ENCODE data around the gene CMSS1. TPM values are rescaled to one million over a fixed set of nuclear protein-coding genes. Genes with fewer than 3 reads are reported as not detected.

The CMSS1 gene
- total and polyA plus RNA-seq, 2 of the 13 experiments (the other 11 are each of a cell fraction or from before 2014, with no cell fraction given): 6.4 to 48.7 TPM

GRCh38 chr3:99768126-99768525 lies 49.5 kb upstream of the CMSS1 start:
- CTCF ChIA-PET (ENCODE audit: low intra/inter-chr PET ratio, low total read pairs): no interaction called here
- in situ Hi-C loops (cut with HindIII; ENCODE audit: extremely low pct_ligation_motif_present, low pct_unique_long_range_greater_than_20kb) (no loop called here), intact Hi-C loops (cut with micrococcal nuclease; ENCODE audit: unreplicated experiment) (no loop called here)
- no peaks in the 10 kb centered on the region for H3K9me3 ChIP-seq (ENCODE audit: low read length)
- H3K4me1 ChIP-seq (ENCODE audit: insufficient read depth, low read length): no peaks in the 10 kb centered on the region
- POLR2A ChIA-PET: no interaction called here
- H4K20me1 ChIP-seq (ENCODE audit: insufficient read depth, low read length): no peaks in the 10 kb centered on the region
- no peaks in the 10 kb centered on the region; a peak in 1 of 5 replicates for H3K27me3 ChIP-seq (ENCODE audit: control insufficient read depth in 1 of 2, insufficient read depth in 2 of 2, low read length in 2 of 2)
- FAIRE-seq (no peak), DNase-seq (ENCODE audit: low spot score) (no peak), ATAC-seq (no peak)
- H3K27ac ChIP-seq (ENCODE audit: extremely low read length, insufficient read depth, low read length): no peak overlapping the region
- BruUV-seq (replicated peaks): no TSS peak
- 0% methylated on average over 1 of the region's 1 CpG for WGBS (ENCODE audit: low lambda C conversion rate)
- no peaks in the 10 kb centered on the region for H3K79me2 ChIP-seq (ENCODE audit: insufficient read depth, low read length)
- no peak overlapping the region for H2AFZ ChIP-seq (ENCODE audit: low read length)
- H3K4me2 ChIP-seq (ENCODE audit: low read depth, low read length): no peak overlapping the region
- no peak overlapping the region for H3K9ac ChIP-seq (ENCODE audit: insufficient read depth, low read depth, low read length)
- H3K36me3 ChIP-seq (replicated peaks in 1 of 2; ENCODE audit: control insufficient read depth in 1 of 2, insufficient read depth in 2 of 2, low read length in 2 of 2): no peaks in the 10 kb centered on the region
- no peak overlapping the region for H3K4me3 ChIP-seq (replicated peaks in 1 of 3; ENCODE audit: insufficient read depth in 1 of 3, low read depth in 2 of 3, low read length in 3 of 3)
- TF ChIP-seq ZBED4 (CRISPR knock-in tag; IDR thresholded peaks at IDR 0.05; ENCODE audit: borderline replicate concordance) (no peak), ZNF280D (CRISPR knock-in tag; IDR thresholded peaks at IDR 0.05) (no peak), REST (IDR thresholded peaks at IDR 0.05; ENCODE audit: borderline replicate concordance in 1 of 2, low read depth in 1 of 2, low read length in 2 of 2) (no peak), YEATS4 (CRISPR knock-in tag; IDR thresholded peaks at IDR 0.05; ENCODE audit: borderline replicate concordance) (no peak), FIP1L1 (IDR thresholded peaks at IDR 0.05; ENCODE audit: borderline replicate concordance, insufficient read depth, low read depth, low read length) (no peak), MLLT10 (CRISPR knock-in tag; IDR thresholded peaks at IDR 0.05) (no peak), PLRG1 (conservative IDR thresholded peaks at IDR 0.05) (no peak), NR2F1 (CRISPR knock-in tag; IDR thresholded peaks at IDR 0.05) (no peak), ZBTB33 (CRISPR knock-in tag; IDR thresholded peaks at IDR 0.05) (no peak), PLSCR1 (CRISPR knock-in tag; IDR thresholded peaks at IDR 0.05; ENCODE audit: borderline replicate concordance) (no peak)

All from HepG2 (cell line).